CD4-positive, alpha-beta T cell treated with Interferon alpha-2 for 1 hour (primary cell): ENCODE results near the gene STEAP2.

Experiments used
- DNase-seq, 2 donors: peaks; one replicate each; pipeline ENCODE4 v3.0.0-alpha.2; 2020 to 2022

Gene STEAP2

GRCh38 chr7:90274161-90274560, 62.6 kb downstream of the STEAP2 start:
- DNase-seq, result no peak

GRCh38 chr7:90276033-90276728, 64.6 kb downstream of the STEAP2 start:
- DNase-seq, result no peak
